GM18505 (cell line): Measurements from ENCODE around the gene SLC25A22.

Experiments
- ATAC-seq: cut with Tn5 transposase; IDR thresholded peaks from one replicate; pipeline ENCODE4 v1.9.1; 2021; ENCODE audit not compliant: unreplicated experiment
- POLR2A ChIP-seq: IDR thresholded peaks from 4 replicates; pipeline ENCODE4 v1.6.1; 2011; ENCODE audit warnings: borderline replicate concordance; ENCODE audit not compliant: insufficient read depth, insufficient read length; ENCODE audit errors: extremely low read depth

SLC25A22 gene

GRCh38 chr11:830295-831117, 32.4 kb upstream of the SLC25A22 start:
- ATAC-seq: no peak

GRCh38 chr11:829847-830294, 31.8 kb upstream of the SLC25A22 start:
- TF ChIP-seq POLR2A: no peak
- no peak for ATAC-seq

More at GRCh38 chr11:830295-831117, 32.4 kb upstream of the SLC25A22 start:
- no peak for TF ChIP-seq POLR2A

- TF ChIP-seq POLR2A: no peak
- no peak for ATAC-seq
Measured at GRCh38 chr11:829176-829846, 31.2 kb upstream of the SLC25A22 start.

- TF ChIP-seq POLR2A: no peak
- ATAC-seq: no peak
Measured at GRCh38 chr11:828506-829175, 30.6 kb upstream of the SLC25A22 start.

- no peak for ATAC-seq
- TF ChIP-seq POLR2A: no peak
Measured at GRCh38 chr11:827897-828192, 29.8 kb upstream of the SLC25A22 start, which contains the start of gene CRACR2B. Gene CRACR2B, plus strand, starts transcription at chr11:827919. Its CDS starts 689 bp downstream, at chr11:828608.

GRCh38 chr11:827146-827896, 29.2 kb upstream of the SLC25A22 start:
- no peak for ATAC-seq

GRCh38 chr11:826836-827145, 28.7 kb upstream of the SLC25A22 start:
- no peak for TF ChIP-seq POLR2A
- no peak for ATAC-seq

More at GRCh38 chr11:827146-827896, 29.2 kb upstream of the SLC25A22 start:
- TF ChIP-seq POLR2A: no peak

- TF ChIP-seq POLR2A: no peak
- ATAC-seq: no peak
Measured at GRCh38 chr11:826227-826621, 28.1 kb upstream of the SLC25A22 start.

GRCh38 chr11:825366-826226, 27.5 kb upstream of the SLC25A22 start:
- TF ChIP-seq POLR2A: no peak
- ATAC-seq: no peak

- TF ChIP-seq POLR2A: no peak
- ATAC-seq: no peak
Measured at GRCh38 chr11:824942-825341, 26.9 kb upstream of the SLC25A22 start.

GRCh38 chr11:824292-824880, 26.3 kb upstream of the SLC25A22 start:
- no peak for ATAC-seq
- no peak for TF ChIP-seq POLR2A
